Thyroid gland (tissue), 4 donors: ENCODE measurements around the gene KRT77.

Source experiments
- POLR2A ChIP-seq, 2 donors: fragments of 450-650 bp; IDR thresholded peaks; one replicate each; pipeline ENCODE4 v1.6.1; 2017; ENCODE audit warnings: antibody characterized with exemption in 2 of 2, mild to moderate bottlenecking in 2 of 2, moderate library complexity in 1 of 2
- TF ChIP-seq, protein P1 (sequence below), 6 experiments: fragments of 200-600 bp in 3 of 6; fragments of 450-650 bp in 3 of 6; sonication (generic) in 3 of 6; IDR thresholded peaks; one replicate each; pipeline ENCODE4 v1.5.1; 2016 to 2019; ENCODE audit warnings: antibody characterized with exemption in 6 of 6, mild to moderate bottlenecking in 2 of 6, inconsistent platforms in 1 of 6, moderate library complexity in 1 of 6

GRCh38 chr12:52690351-52691075 lies 12.8 kb downstream of the KRT77 start:
- TF ChIP-seq, protein P1, sequence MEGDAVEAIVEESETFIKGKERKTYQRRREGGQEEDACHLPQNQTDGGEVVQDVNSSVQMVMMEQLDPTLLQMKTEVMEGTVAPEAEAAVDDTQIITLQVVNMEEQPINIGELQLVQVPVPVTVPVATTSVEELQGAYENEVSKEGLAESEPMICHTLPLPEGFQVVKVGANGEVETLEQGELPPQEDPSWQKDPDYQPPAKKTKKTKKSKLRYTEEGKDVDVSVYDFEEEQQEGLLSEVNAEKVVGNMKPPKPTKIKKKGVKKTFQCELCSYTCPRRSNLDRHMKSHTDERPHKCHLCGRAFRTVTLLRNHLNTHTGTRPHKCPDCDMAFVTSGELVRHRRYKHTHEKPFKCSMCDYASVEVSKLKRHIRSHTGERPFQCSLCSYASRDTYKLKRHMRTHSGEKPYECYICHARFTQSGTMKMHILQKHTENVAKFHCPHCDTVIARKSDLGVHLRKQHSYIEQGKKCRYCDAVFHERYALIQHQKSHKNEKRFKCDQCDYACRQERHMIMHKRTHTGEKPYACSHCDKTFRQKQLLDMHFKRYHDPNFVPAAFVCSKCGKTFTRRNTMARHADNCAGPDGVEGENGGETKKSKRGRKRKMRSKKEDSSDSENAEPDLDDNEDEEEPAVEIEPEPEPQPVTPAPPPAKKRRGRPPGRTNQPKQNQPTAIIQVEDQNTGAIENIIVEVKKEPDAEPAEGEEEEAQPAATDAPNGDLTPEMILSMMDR (IDR thresholded peaks at IDR 0.05), result no peak
- TF ChIP-seq POLR2A (IDR thresholded peaks at IDR 0.05), result no peak
